Stomach (tissue), 4 donors: ENCODE results near the gene NPIPB6.

Experiments used
- POLR2AphosphoS5 ChIP-seq, 3 donors: sonication (generic); formaldehyde crosslinking; IDR thresholded peaks; one replicate each; pipeline ENCODE4 v1.6.1; 2016; ENCODE audit warnings: antibody characterized with exemption in 3 of 3
- TF ChIP-seq, protein P1 (sequence below), 7 experiments: fragments of 450-650 bp in 4 of 7; fragments of 200-600 bp in 3 of 7; sonication (generic) in 3 of 7; IDR thresholded peaks; one replicate each; pipeline ENCODE4 v1.5.1; 2016 to 2019; ENCODE audit warnings: antibody characterized with exemption in 7 of 7, control low read depth in 2 of 7, mild to moderate bottlenecking in 1 of 7

DNA sequence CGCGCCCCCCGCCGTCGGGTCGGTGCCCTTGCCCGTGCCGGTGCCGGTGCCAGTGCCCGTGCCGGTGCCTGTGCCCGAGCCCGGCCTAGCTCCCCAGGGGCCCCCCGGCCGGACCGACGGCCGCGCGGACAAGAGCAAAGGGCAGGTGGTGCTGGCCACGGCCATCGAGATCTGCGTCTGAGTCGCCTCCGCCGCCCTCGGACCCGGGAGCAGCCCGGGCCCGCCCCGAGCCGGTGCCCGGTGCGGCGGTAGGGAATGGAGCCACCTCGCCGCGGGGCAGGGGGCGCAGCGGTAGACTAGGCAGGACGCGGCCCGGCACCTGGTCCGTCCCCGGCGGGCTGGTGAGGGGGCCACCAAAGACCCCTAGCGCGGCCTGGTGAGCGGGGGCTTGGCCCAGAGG is 42.6 kb downstream of the NPIPB6 start:
- TF ChIP-seq, protein P1, sequence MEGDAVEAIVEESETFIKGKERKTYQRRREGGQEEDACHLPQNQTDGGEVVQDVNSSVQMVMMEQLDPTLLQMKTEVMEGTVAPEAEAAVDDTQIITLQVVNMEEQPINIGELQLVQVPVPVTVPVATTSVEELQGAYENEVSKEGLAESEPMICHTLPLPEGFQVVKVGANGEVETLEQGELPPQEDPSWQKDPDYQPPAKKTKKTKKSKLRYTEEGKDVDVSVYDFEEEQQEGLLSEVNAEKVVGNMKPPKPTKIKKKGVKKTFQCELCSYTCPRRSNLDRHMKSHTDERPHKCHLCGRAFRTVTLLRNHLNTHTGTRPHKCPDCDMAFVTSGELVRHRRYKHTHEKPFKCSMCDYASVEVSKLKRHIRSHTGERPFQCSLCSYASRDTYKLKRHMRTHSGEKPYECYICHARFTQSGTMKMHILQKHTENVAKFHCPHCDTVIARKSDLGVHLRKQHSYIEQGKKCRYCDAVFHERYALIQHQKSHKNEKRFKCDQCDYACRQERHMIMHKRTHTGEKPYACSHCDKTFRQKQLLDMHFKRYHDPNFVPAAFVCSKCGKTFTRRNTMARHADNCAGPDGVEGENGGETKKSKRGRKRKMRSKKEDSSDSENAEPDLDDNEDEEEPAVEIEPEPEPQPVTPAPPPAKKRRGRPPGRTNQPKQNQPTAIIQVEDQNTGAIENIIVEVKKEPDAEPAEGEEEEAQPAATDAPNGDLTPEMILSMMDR (IDR thresholded peaks at IDR 0.05): no peak
- TF ChIP-seq POLR2AphosphoS5 (IDR thresholded peaks at IDR 0.05): no peak
